SK-MEL-5 (cell line): ENCODE data around the gene KCNJ15. TPM values are rescaled to one million over a fixed set of nuclear protein-coding genes. Genes with fewer than 3 reads are reported as not detected.

ENCODE experiments used
- DNase-seq: peaks from one replicate; pipeline ENCODE4 v3.0.0-alpha.2; 2016; ENCODE audit warnings: low read depth, low spot score
- in situ Hi-C: cut with HindIII; loops from 2 replicates; pipeline ENCODE4 v1.10.0; 2016; ENCODE audit warnings: low sequenced_read_pairs, high pct_unique_total_duplicates, low pct_unique_long_range_greater_than_20kb
- total RNA-seq: library from RNA; depleted of rRNA; stranded (reverse); fragments of >200 nt; shearing (Covaris generic); gene quantifications from 2 replicates; pipeline ENCODE4 v1.2.3, GENCODE V29; 2014

KCNJ15 gene
- total RNA-seq, 1 experiment from 2014 or later = not detected

DNA sequence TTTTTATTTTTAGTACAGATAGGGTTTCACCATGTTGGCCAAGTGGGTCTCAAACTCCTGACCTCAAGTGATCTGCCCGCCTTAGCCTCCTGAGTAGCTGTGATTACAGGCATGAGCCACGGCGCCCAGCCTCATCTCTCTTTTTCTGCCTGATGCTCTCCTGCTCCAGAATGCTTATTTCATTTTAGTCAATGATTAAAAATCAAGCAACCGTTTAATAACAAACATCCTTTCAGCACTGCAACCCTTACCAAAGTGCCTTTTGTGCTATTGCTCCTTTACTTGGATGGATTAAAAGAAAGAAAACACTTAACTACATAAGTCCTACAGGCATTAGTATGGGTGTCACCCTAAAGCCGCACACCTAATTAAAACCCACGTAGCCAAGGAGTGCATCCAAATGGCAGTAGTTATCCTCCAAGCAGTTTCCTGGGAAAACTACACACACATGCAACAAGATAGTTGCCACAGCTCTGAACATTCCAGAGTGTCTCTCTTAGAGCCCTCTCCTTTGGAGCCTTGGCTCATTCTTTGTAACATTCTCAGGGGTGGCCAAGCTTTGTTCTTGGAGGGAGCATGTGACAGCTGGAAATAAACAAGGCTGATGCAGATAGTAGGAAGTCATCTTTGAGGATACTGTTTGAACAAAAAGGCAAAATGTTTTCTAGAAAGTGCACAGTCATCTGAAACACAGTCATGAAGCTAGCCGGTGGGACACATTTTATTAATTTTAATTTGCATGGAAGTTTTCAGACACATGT lies 51.2 kb downstream of the KCNJ15 start:
- in situ Hi-C loops = no loop called here
- DNase-seq = no peak

DNA sequence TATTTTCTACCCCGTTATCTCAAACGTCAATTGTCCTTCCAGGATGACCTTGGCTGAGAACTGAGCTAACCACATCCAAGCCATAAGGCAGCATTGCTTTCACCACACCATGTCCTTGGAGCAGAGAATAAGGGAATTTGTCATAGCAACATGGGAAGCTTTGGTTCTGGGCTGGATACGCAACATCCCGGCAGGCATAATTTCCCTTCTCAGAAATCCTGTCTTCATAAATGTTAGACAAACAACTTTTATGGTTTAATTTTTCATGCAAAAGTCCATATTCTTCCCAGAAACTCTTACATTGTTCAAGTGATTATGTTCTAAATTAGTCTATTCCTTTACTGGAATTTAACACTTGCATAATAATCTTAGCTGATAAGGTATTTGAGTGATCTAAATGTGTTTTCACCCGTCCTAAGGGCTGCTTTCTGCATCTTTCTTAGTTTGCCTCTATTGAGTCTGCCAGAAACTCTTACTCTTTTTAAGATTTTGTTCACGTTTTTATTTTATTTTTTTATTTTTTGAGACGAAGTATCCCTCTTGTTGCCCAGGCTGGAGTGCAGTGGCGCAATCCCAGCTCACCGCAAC lies 51.8 kb downstream of the KCNJ15 start:
- in situ Hi-C loops = no loop called here
- no peak for DNase-seq

DNA sequence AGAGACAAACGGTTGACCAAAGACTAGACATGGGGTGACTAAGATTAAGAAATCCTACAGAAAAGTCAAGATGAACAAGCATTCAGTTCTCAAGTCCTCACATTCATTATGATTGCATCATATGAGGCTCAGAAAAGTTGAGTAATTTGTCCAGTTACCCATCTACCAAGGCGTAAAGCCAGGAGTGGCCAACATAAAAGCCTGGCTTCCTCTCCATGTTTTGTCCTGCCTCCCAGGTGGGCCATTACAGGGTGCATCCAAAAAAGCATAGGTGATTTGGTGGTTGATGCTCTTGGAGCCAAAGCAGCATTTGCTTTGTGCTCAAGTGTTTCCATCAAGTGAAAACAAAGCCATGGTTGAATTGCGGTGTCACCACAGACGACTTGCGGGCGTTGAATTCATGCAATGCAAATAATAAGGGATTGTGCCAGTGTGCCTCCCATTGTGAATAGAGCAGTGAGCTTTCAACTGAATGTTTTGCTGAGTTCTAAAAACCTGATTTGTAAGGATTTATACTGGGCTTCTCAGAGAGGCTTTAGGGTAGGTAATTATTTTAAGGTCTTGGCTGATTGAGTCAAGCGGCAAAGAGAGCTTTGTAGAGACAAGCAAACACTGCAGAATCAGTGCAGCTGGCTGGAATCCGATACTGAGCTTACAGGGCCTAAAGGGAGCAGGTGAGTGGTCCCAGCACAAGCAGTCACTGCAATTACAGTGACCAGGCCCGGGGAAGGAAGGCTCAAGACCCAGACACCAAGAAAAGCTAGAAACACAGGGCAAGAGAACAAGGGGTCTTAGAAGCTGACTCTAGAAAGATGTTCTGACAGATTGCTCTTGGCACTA lies 54.1 kb downstream of the KCNJ15 start:
- in situ Hi-C loops = no loop called here
- no peak for DNase-seq

DNA sequence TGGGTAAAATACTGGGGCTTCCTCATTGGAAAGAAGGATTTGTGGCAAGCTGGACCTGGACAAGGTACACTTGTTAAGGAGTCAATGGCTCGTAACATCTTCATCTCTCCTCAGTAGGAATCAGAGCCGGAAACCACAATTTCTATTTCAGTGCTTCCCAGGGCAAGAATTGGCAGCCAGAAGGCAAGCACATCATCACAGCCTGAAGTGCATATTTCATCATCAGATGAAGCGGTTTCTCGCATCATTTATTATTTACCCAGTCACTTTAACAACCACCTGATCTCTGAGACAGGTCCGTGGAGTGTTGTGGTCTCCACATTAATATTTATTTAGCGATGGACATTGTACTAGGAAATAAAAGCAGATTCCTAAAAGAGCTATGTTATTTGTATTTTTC lies 55.0 kb downstream of the KCNJ15 start:
- no peak for DNase-seq
- in situ Hi-C loops = no loop called here

DNA sequence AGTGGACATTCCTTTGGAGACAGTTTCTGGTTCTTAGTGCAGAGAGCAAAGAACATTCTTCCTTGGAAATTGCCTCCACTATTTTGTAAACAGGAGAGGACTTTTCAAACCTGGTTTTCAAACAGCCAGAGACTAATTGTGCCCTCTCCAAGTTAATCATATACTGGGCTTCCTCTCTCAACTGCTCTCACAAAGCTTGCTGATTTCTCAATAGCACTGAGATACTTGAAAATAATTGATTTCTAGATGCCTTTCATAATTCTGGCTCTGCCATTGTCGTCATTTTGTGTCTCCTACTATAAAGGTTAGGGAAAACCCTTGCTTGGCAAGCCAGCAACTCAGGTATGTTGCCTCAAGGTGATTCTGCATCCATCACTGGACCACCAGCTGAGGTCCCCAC lies 56.0 kb downstream of the KCNJ15 start:
- DNase-seq = no peak
- in situ Hi-C loops = no loop called here

DNA sequence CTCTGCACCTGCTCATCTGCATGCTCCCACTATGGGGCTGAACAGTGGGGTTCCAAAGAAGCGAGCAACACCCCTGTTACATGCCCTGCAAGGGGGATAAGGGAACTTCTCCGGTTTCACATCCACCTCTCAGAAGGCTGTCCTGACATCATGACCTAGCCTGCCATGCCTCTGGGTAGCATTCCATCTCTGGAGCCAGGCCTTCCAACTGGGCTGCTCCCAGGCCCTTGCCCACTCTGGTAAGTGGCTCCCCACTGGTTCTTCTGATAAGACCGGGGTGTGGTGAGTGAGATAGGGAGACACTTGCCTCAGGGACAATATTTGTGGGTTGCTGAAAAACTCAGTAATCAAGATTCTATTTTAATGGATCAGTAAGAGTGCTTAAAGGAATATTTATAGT lies 57.8 kb downstream of the KCNJ15 start:
- in situ Hi-C loops = no loop called here
- DNase-seq = no peak

DNA sequence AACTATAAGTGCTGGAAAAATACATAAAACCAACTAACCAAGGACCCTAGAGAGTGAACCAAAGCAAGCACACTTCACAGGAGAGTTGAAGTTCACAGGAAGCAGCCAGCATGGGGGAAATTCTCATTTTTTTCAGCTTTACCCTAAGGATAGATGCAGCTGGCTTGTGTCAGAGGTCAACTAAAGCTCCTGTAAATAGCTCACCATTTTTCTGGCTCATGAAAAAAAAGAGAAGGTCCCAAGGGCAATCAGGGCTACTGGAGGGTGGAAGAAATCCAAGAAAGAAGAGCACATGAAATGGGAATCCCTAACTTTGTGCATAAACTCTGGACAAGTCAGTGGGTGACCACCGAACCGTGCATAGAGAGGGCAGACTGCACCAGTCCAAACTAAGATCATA lies 58.3 kb downstream of the KCNJ15 start:
- DNase-seq = no peak
- in situ Hi-C loops = no loop called here

DNA sequence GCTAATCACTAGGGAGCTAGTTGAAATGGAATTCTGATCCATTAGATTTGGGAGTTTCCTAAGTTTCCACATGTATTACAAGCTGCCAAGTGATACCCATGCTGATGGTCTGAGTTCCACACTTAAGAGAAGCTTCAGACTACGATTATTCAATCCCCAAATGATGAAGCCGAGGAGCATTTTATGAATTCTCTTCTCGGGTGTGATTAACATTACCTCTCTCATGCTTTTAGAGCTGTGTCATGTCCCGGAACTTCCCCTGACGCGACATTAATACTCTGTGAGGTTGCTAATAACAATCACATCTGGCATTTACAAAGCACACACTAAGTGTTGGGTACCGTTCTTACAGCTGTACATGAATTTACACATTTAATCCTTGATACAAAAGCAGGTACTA lies 63.0 kb downstream of the KCNJ15 start:
- no peak for DNase-seq
- in situ Hi-C loops = no loop called here

DNA sequence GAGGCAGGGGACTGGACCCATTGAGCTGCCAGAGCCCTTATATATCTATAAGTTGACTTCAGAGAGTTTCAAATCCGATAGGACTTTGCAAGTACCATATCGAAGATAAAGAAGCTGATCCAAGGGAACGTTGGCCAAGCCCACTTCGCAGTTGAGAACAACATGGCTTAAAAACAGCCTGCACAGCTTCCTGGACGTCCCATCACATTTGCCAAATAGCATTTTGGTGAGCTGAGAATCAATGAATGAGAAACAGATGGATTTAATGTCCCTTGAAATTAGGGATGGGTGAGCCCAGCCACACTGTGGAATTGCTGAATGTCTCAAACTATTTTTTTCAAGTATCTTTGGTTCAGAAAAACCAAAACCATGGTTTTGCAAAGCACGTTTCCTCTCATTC lies 64.8 kb downstream of the KCNJ15 start:
- no peak for DNase-seq
- in situ Hi-C loops = no loop called here

DNA sequence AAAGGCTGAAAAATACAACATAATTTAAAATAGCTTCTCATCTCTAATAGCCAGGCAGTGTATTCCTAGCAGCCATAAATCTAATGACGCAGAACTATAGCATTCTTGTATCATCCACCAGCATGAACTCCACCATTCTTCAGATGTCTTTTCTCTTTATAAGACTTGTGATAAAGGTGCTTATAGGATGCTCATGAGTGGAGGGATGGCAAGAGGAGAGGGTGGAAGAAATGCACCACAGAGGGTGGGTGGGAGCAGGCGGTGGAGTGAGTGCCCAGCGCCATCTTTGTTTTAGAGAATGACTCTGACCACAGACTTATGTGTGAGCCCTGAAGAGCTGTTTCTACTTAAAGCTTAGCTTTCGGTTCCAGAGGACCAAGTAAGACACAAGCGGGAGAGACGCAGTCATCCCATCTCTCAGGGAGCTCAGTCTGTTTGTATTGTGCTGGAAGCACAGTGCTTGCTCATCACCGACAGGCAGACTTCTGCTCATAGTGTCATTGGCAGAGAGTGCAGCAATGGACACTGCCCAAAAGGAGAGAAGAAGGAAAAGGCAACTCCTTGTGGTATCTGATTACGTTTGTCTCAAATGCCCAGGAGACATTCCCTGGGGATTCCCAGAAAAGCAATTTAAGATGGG lies 65.6 kb downstream of the KCNJ15 start:
- in situ Hi-C loops = no loop called here
- no peak for DNase-seq

DNA sequence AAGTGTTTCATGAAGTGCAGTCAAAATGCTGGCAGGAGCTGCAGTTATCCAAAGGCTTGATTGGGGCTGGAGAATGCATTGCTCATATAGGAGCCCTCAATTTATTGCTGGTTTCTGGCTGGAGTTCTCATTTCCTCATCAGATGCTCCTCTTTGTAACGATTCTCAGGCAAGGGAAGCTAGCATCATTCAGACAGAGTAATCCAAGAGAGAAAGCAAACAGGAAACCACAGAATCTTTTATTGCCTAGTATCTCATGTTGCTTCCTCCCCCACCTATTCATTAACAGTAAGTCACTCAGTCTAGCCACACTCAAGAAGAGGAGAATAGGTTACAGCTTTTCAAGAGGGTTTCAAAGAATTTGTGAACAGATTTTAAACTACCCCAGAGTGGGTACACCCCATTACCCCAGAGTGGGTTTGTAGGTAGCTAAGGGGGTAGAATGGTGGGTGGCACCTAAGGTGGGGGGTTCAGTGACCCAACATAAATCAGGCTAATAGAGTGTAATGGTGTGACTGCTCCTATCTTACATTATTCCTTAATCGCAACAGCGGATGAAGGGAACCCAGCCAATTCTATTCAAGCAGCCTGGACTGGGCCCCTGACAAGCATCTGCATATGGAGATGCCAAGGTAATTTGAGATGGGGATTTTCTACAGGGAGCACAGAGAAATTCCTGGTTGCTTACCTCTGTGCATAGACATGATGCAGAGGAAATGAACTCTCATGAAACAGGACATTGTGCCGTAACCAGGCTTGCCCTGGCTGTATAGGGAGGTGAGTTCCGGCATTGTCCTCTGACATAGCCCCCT lies 67.1 kb downstream of the KCNJ15 start:
- DNase-seq = no peak
- in situ Hi-C loops = no loop called here

DNA sequence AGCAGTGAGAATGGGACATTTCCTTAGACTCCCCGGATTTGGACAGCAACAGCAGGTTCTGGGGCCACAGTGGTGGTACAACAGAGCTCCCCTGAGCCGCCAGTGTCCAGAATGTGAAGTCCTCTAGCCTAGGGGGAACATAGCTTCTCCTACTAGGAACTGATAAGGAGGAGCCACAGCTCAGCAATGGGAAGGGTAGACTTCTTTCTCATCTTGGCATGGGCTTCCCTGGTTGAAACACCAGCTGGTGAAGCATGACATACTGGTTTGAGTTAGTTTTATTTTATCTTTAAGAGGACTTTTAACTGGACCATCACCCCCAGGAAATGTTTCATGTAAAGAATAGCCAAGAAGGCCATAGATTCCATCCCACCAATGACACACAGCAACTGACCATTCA lies 68.4 kb downstream of the KCNJ15 start:
- in situ Hi-C loops = no loop called here
- DNase-seq = no peak

DNA sequence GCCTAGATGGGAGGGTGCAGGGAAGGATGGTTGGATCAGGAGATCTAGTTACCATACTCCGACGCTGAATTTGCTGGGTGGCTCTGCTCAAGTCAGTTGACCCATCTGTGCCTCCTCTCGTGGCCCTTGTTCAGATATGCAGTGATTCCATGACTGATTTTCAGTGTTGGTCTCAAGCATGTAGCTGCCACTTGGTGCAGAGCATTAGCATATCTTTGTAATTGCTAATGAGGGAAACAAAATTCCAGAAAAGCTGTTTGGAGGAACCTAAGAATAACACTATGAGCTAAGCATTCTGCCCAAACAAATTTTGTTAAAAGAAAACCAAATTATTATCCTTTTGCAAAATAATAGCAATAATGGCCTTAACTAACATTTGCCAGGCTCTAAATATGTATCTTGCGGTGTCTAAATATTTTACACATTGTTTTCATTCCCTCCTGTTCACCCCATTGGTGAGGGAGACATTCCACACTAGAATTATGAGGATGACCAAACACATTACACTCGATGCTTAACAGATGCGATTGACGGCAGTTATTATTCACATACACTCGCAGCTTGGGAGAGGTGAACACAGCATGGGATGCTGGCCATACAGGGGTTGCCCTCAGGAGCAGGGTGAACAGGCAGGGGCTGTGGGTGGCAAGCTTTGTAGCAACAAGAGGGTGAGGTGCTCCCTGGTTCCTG lies 69.1 kb downstream of the KCNJ15 start:
- in situ Hi-C loops = no loop called here
- DNase-seq = no peak

DNA sequence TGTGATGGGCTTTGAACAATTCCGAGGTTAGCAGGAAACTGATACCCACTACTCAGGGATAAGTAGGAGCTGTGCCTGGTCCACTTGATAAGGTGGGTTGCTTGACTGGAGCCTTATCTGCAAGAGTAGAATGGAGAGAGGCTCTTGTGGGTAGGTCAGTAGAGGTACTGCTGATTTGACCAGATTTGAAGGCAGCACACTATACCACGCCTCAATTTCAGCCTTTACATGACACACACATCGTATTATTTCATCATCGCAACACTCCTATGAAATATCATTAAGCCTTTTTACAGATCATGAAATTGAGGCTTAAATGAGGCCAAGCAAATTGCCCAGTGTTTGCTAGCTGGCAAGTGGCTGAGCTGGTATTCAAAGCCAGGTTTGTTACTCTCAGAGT lies 69.6 kb downstream of the KCNJ15 start:
- DNase-seq = no peak
- in situ Hi-C loops = no loop called here

DNA sequence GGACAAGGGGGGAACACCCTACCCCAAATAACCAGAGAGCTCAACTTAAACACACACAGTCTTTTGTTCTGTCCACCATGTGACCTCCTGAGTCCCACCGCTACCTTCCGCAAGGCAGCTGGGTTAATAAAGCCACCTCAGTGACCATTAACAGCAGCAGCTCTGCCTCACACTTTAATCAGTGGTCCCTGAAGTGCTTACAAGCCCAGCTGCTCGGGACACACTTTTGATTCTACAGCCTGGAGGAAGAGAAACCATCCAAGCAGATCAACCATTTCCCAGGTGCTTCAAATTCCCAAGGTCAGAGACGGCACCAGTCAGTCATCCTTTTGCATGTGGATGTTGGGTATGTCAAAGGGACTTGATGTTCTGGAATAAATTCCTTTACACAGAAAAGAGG lies 70.1 kb downstream of the KCNJ15 start:
- in situ Hi-C loops = no loop called here
- no peak for DNase-seq

DNA sequence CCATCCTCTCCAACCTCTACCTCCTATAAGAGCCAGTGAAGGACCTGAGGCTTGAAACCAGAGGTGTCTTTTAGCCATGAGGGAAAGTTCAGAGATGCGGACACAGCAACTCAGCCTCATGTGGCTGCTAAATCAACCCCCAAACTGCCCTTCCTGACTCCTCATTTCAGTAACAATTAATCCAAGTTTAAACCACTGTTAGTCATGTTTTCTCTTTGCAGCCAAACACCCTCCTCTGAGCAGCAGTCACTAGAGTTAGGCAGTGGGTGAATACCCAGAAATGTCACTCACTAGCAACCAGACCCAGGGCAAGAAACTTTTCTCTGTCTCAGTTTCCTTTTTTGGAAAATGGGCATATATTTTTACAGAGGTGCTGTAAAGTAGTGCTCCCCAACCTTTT lies 71.2 kb downstream of the KCNJ15 start:
- DNase-seq = no peak
- in situ Hi-C loops = no loop called here

DNA sequence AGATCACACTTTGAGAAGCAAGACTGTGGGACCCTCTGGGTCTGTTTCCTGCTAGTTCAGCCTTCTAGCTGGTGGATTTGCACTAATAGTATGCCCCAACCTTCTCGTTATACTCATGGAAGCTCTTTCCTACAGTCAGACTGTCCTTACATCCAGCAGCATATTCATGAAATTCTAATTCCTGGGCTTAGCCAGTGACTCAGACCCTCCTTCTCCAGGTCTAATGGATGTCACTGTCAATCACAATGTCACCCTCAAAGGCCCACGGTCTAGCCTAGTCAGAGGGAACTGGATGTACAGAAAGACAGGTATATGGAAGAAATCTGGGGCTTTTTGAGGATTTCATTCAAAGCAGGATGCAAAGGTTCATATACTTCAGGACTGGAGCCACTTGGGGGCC lies 72.4 kb downstream of the KCNJ15 start:
- in situ Hi-C loops = no loop called here
- DNase-seq = no peak
